Spleen (tissue), 7 donors: ENCODE measurements around the gene CNNM2.

Source experiments
- CTCF ChIP-seq, 11 experiments: fragments of 200-600 bp in 7 of 11; fragments of 450-650 bp in 4 of 11; sonication (generic) in 4 of 11; IDR thresholded peaks in 8 of 11; conservative IDR thresholded peaks in 3 of 11; 1 replicate in 7 of 11; 2 replicates in 4 of 11; pipeline versions ENCODE4 v1.4.0 to v1.8.0; 2016 to 2021; ENCODE audit warnings: antibody characterized with exemption in 11 of 11, inconsistent platforms in 4 of 11, mild to moderate bottlenecking in 1 of 11
- POLR2A ChIP-seq, 3 donors: fragments of 450-650 bp; IDR thresholded peaks; one replicate each; pipeline ENCODE4 v1.5.1; 2017; ENCODE audit warnings: antibody characterized with exemption in 3 of 3, mild to moderate bottlenecking in 1 of 3
- POLR2AphosphoS5 ChIP-seq, 3 donors: sonication (generic); formaldehyde crosslinking; IDR thresholded peaks; one replicate each; pipeline ENCODE4 v1.5.1; 2017; ENCODE audit warnings: antibody characterized with exemption in 3 of 3
- donor health status: DM: no; HTN: no; CAD: no; lungs with moderate emphysema.
- donor health status: DM: no; HTN: no; CAD: no.
- donor health status: DM: no; HTN: no; CAD: no.

DNA sequence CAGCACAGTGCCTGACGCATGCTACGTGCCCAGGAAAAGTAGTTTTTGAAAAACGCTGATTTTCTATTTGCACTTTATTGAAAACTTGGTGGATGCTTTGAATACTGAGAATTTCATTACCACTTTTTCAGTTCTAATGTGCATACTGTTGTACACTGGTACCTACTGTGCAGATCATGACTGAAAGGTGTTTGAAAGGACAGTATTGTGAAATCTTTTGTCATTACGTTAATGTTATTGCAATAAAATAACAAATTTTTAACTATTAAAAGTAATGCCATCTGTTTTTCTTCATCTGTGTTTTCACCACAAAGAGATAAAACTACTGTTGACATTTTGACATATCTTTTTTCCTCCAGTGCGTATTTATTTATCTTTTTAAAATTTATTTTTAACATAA is 42.1 kb downstream of the CNNM2 start:
- TF ChIP-seq POLR2A (IDR thresholded peaks at IDR 0.05), result no peak
- no peak for TF ChIP-seq CTCF (IDR thresholded peaks at IDR 0.05 in 8 of 11, conservative IDR thresholded peaks at IDR 0.05 in 3 of 11)
- TF ChIP-seq POLR2AphosphoS5 (IDR thresholded peaks at IDR 0.05), result no peak
